Testis (tissue), 2 donors: ENCODE results near the gene SOCS6.

Experiments
- POLR2A ChIP-seq: fragments of 450-650 bp; IDR thresholded peaks from one replicate; pipeline ENCODE4 v1.6.1; 2017; ENCODE audit warnings: antibody characterized with exemption, mild to moderate bottlenecking, moderate library complexity
- TF ChIP-seq, protein P1 (sequence below), 3 experiments: fragments of 450-650 bp in 2 of 3; fragments of 200-600 bp in 1 of 3; sonication (generic) in 1 of 3; IDR thresholded peaks; one replicate each; pipeline ENCODE4 v1.5.1; 2016 to 2019; ENCODE audit warnings: antibody characterized with exemption in 3 of 3, mild to moderate bottlenecking in 2 of 3, moderate library complexity in 1 of 3

DNA sequence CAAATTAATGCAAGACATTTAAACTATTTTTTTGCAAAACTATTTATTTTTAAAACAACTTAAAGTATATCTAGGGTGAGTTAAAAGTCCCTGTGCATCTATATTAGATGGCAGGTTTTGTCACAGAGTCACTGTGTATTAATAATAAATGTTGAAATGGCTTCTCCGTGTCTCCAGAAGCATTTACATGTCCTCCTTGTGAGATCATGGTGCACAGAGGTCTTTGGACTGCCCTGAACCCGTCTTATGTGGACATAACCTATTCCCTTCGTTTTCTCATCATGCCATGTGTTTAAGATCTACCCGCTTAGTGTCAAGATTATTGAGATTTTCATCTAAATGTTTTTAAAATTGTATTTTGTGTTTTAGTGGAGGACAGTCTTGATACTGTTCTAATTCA, 39.3 kb downstream of the SOCS6 start:
- TF ChIP-seq, protein P1, sequence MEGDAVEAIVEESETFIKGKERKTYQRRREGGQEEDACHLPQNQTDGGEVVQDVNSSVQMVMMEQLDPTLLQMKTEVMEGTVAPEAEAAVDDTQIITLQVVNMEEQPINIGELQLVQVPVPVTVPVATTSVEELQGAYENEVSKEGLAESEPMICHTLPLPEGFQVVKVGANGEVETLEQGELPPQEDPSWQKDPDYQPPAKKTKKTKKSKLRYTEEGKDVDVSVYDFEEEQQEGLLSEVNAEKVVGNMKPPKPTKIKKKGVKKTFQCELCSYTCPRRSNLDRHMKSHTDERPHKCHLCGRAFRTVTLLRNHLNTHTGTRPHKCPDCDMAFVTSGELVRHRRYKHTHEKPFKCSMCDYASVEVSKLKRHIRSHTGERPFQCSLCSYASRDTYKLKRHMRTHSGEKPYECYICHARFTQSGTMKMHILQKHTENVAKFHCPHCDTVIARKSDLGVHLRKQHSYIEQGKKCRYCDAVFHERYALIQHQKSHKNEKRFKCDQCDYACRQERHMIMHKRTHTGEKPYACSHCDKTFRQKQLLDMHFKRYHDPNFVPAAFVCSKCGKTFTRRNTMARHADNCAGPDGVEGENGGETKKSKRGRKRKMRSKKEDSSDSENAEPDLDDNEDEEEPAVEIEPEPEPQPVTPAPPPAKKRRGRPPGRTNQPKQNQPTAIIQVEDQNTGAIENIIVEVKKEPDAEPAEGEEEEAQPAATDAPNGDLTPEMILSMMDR (IDR thresholded peaks at IDR 0.05), result no peak
- no peak for TF ChIP-seq POLR2A
